Activated CD4-positive, alpha-beta T cell treated with anti-CD3 and anti-CD28 coated beads, Interleukin-2, amount 10 ng/mL, durations not matched to agents 7 days and 5 days (primary cell): ENCODE measurements around the gene TEX261. TPM values are rescaled to one million over a fixed set of nuclear protein-coding genes. Genes with fewer than 3 reads are reported as not detected.

ENCODE experiments used
- CTCF ChIA-PET: fragments of 350-600 bp; sonication (Branson Sonifier 250); formaldehyde crosslinking; loops from one replicate; lab custom pipeline; 2021; ENCODE audit warnings: antibody characterized with exemption; lab: Charles Lee
- POLR2A ChIA-PET: fragments of 350-600 bp; sonication (Branson Sonifier 250); formaldehyde crosslinking; loops from one replicate; lab custom pipeline; 2021; ENCODE audit warnings: antibody characterized with exemption; lab: Charles Lee
- DNase-seq: peaks from one replicate; pipeline ENCODE4 v3.0.0-alpha.2; 2020
- H3K27ac Mint-ChIP-seq: one replicate; pipeline ENCODE4 v1.8.0; 2021; ENCODE audit warnings: mild to moderate bottlenecking, moderate library complexity, mixed read lengths
- H3K27me3 Mint-ChIP-seq: one replicate; pipeline ENCODE4 v1.8.0; 2021; ENCODE audit warnings: mixed read lengths
- H3K36me3 Mint-ChIP-seq: one replicate; pipeline ENCODE4 v1.8.0; 2021; ENCODE audit warnings: low read depth, mixed read lengths
- H3K4me1 Mint-ChIP-seq: one replicate; pipeline ENCODE4 v1.8.0; 2021; ENCODE audit warnings: mixed read lengths
- H3K4me3 Mint-ChIP-seq: one replicate; pipeline ENCODE4 v1.8.0; 2021; ENCODE audit warnings: mild to moderate bottlenecking, moderate library complexity, mixed read lengths
- H3K9me3 Mint-ChIP-seq: one replicate; pipeline ENCODE4 v1.8.0; 2021; ENCODE audit warnings: mixed read lengths
- total RNA-seq, 2 experiments: library from RNA; stranded (reverse); gene quantifications; one replicate each; pipeline ENCODE4 v1.2.3, GENCODE V29; 2021

The TEX261 gene
- total RNA-seq, 2 experiments from 2014 or later: 58.2 to 69.0 TPM

GRCh38 chr2:70943205-70943871 lies 51.3 kb downstream of the TEX261 start:
- POLR2A ChIA-PET: no interaction called here
- CTCF ChIA-PET: no interaction called here
- peaks cover 24% of the 10 kb centered on the region for H3K27me3 Mint-ChIP-seq
- H3K4me3 Mint-ChIP-seq: no peak overlapping the region
- DNase-seq: no peak
- H3K27ac Mint-ChIP-seq: no peak overlapping the region
- H3K4me1 Mint-ChIP-seq: peaks cover 9% of the 10 kb centered on the region
- H3K36me3 Mint-ChIP-seq: no peaks in the 10 kb centered on the region
- H3K9me3 Mint-ChIP-seq: no peaks in the 10 kb centered on the region

GRCh38 chr2:70942396-70943204 lies 52.1 kb downstream of the TEX261 start:
- CTCF ChIA-PET: no interaction called here
- H3K27ac Mint-ChIP-seq: no peak overlapping the region
- H3K36me3 Mint-ChIP-seq: no peaks in the 10 kb centered on the region
- DNase-seq: no peak
- H3K4me1 Mint-ChIP-seq: peaks cover 1% of the 10 kb centered on the region
- POLR2A ChIA-PET: no interaction called here
- H3K27me3 Mint-ChIP-seq: peaks cover 20% of the 10 kb centered on the region
- no peaks in the 10 kb centered on the region for H3K9me3 Mint-ChIP-seq
- H3K4me3 Mint-ChIP-seq: no peak overlapping the region

- H3K9me3 Mint-ChIP-seq: no peaks in the 10 kb centered on the region
- POLR2A ChIA-PET: no interaction called here
- H3K4me3 Mint-ChIP-seq: no peak overlapping the region
- peaks cover 16% of the 10 kb centered on the region for H3K27me3 Mint-ChIP-seq
- no peak overlapping the region for H3K27ac Mint-ChIP-seq
- H3K36me3 Mint-ChIP-seq: no peaks in the 10 kb centered on the region
- H3K4me1 Mint-ChIP-seq: no peaks in the 10 kb centered on the region
- no peak for DNase-seq
- CTCF ChIA-PET: no interaction called here
Observed at GRCh38 chr2:70941701-70942100, 53.0 kb downstream of the TEX261 start.

GRCh38 chr2:70941186-70941585 lies 53.5 kb downstream of the TEX261 start:
- CTCF ChIA-PET: interaction anchor here (2.6 kb wide), 1 partner anchor 70 kb away, joined by 6 read pairs; no protein-coding TSS in a partner anchor
- DNase-seq: no peak
- H3K27me3 Mint-ChIP-seq: peaks cover 13% of the 10 kb centered on the region

GRCh38 chr2:70939839-70940580 lies 54.7 kb downstream of the TEX261 start:
- POLR2A ChIA-PET: no interaction called here
- Mint-ChIP-seq H3K27me3 (peaks cover 13% of the 10 kb centered on the region), H3K36me3 (no peaks in the 10 kb centered on the region), H3K27ac (no peak overlapping the region), H3K4me1 (no peaks in the 10 kb centered on the region), H3K4me3 (no peak overlapping the region), H3K9me3 (no peaks in the 10 kb centered on the region)
- DNase-seq: no peak
- CTCF ChIA-PET: interaction anchor here (1.3 to 2.6 kb wide), 2 partner anchors 18 to 69 kb away, joined by 3 to 6 read pairs; no protein-coding TSS in a partner anchor

More at GRCh38 chr2:70941186-70941585, 53.5 kb downstream of the TEX261 start:
- no peak overlapping the region for H3K4me3 Mint-ChIP-seq
- POLR2A ChIA-PET: no interaction called here
- H3K4me1 Mint-ChIP-seq: no peaks in the 10 kb centered on the region
- no peak overlapping the region for H3K27ac Mint-ChIP-seq
- no peaks in the 10 kb centered on the region for H3K36me3 Mint-ChIP-seq
- H3K9me3 Mint-ChIP-seq: no peaks in the 10 kb centered on the region

- ChIA-PET POLR2A (no interaction called here), CTCF (interaction anchor here (1.1 to 2.6 kb wide), 3 partner anchors 9 to 68 kb away, joined by 3 to 6 read pairs (median 4); no protein-coding TSS in a partner anchor)
- no peak for DNase-seq
- H3K36me3 Mint-ChIP-seq: no peaks in the 10 kb centered on the region
- H3K9me3 Mint-ChIP-seq: no peaks in the 10 kb centered on the region
- no peaks in the 10 kb centered on the region for H3K4me1 Mint-ChIP-seq
- no peak overlapping the region for H3K27ac Mint-ChIP-seq
- H3K4me3 Mint-ChIP-seq: no peak overlapping the region
- peaks cover 13% of the 10 kb centered on the region for H3K27me3 Mint-ChIP-seq
Observed at GRCh38 chr2:70939001-70939838, 55.5 kb downstream of the TEX261 start.

GRCh38 chr2:70938586-70938950 lies 56.1 kb downstream of the TEX261 start:
- H3K36me3 Mint-ChIP-seq: no peaks in the 10 kb centered on the region
- no peak overlapping the region for H3K27ac Mint-ChIP-seq
- DNase-seq: no peak
- peaks cover 14% of the 10 kb centered on the region for H3K27me3 Mint-ChIP-seq
- H3K4me3 Mint-ChIP-seq: no peak overlapping the region
- POLR2A ChIA-PET: no interaction called here
- H3K4me1 Mint-ChIP-seq: no peaks in the 10 kb centered on the region
- no peaks in the 10 kb centered on the region for H3K9me3 Mint-ChIP-seq
- CTCF ChIA-PET: interaction anchor here (1.1 to 2.6 kb wide), 3 partner anchors 10 to 68 kb away, joined by 3 to 6 read pairs (median 4); no protein-coding TSS in a partner anchor

- H3K27me3 Mint-ChIP-seq: peaks cover 18% of the 10 kb centered on the region
- H3K36me3 Mint-ChIP-seq: no peaks in the 10 kb centered on the region
- no peak overlapping the region for H3K4me3 Mint-ChIP-seq
- no peaks in the 10 kb centered on the region for H3K4me1 Mint-ChIP-seq
- H3K9me3 Mint-ChIP-seq: no peaks in the 10 kb centered on the region
- no peak for DNase-seq
- ChIA-PET CTCF (interaction anchor here (0.9 to 2.6 kb wide), 3 partner anchors 10 to 67 kb away, joined by 3 to 6 read pairs (median 4); no protein-coding TSS in a partner anchor), POLR2A (no interaction called here)
- no peak overlapping the region for H3K27ac Mint-ChIP-seq
Observed at GRCh38 chr2:70937866-70938585, 56.6 kb downstream of the TEX261 start.

- Mint-ChIP-seq H3K4me3 (no peak overlapping the region), H3K36me3 (no peaks in the 10 kb centered on the region), H3K9me3 (no peaks in the 10 kb centered on the region), H3K27me3 (peaks cover 18% of the 10 kb centered on the region), H3K4me1 (no peaks in the 10 kb centered on the region), H3K27ac (no peak overlapping the region)
- DNase-seq: no peak
- ChIA-PET POLR2A (no interaction called here), CTCF (interaction anchor here (0.9 kb wide), 1 partner anchor 11 kb away, joined by 3 read pairs; no protein-coding TSS in a partner anchor)
Observed at GRCh38 chr2:70936979-70937811, 57.5 kb downstream of the TEX261 start.

- ChIA-PET POLR2A (no interaction called here), CTCF (no interaction called here)
- no peak for DNase-seq
- no peak overlapping the region for H3K27ac Mint-ChIP-seq
- no peaks in the 10 kb centered on the region for H3K9me3 Mint-ChIP-seq
- H3K4me3 Mint-ChIP-seq: no peak overlapping the region
- H3K4me1 Mint-ChIP-seq: no peaks in the 10 kb centered on the region
- peaks cover 16% of the 10 kb centered on the region for H3K27me3 Mint-ChIP-seq
- H3K36me3 Mint-ChIP-seq: no peaks in the 10 kb centered on the region
Observed at GRCh38 chr2:70936165-70936978, 58.3 kb downstream of the TEX261 start.
